Loucy (cell line): ENCODE measurements around the gene SUGP2.

ENCODE experiments used
- H2AFZ ChIP-seq: fragments of 200-600 bp; sonication (generic); 2 replicates; pipeline ENCODE4 v1.6.0; 2016; ENCODE audit warnings: antibody characterized with exemption, mild to moderate bottlenecking, low read length, moderate library complexity
- H3F3A ChIP-seq: fragments of 200-600 bp; 2 replicates; pipeline ENCODE4 v1.6.0; 2016; ENCODE audit warnings: antibody characterized with exemption, low read depth, mild to moderate bottlenecking
- H3K27me3 ChIP-seq: fragments of 200-600 bp; sonication (generic); 2 replicates; pipeline ENCODE4 v1.6.1; 2014; ENCODE audit warnings: low read length, mild to moderate bottlenecking; ENCODE audit not compliant: insufficient read depth, poor library complexity, severe bottlenecking
- H3K36me3 ChIP-seq: fragments of 200-600 bp; sonication (generic); 2 replicates; pipeline ENCODE4 v1.6.1; 2016; ENCODE audit warnings: low read length; ENCODE audit not compliant: insufficient read depth
- H3K4me1 ChIP-seq: fragments of 200-600 bp; sonication (generic); 2 replicates; pipeline ENCODE4 v1.5.1; 2014; ENCODE audit warnings: low read length, mild to moderate bottlenecking; ENCODE audit not compliant: insufficient read depth, poor library complexity, severe bottlenecking
- H3K4me2 ChIP-seq: fragments of 200-600 bp; sonication (generic); 2 replicates; pipeline ENCODE4 v1.6.0; 2014; ENCODE audit warnings: antibody characterized with exemption, low read length, low read depth, mild to moderate bottlenecking; ENCODE audit not compliant: poor library complexity, severe bottlenecking
- H3K4me3 ChIP-seq: fragments of 200-600 bp; sonication (generic); 2 replicates; pipeline ENCODE4 v1.5.1; 2014; ENCODE audit warnings: low read length, mild to moderate bottlenecking, mixed read lengths; ENCODE audit not compliant: poor library complexity, severe bottlenecking
- H3K79me2 ChIP-seq: fragments of 200-600 bp; sonication (generic); 2 replicates; pipeline ENCODE4 v1.6.1; 2014; ENCODE audit warnings: low read length; ENCODE audit not compliant: insufficient read depth
- H3K9ac ChIP-seq: fragments of 200-600 bp; sonication (generic); 2 replicates; pipeline ENCODE4 v1.6.0; 2014; ENCODE audit warnings: mild to moderate bottlenecking, low read depth, low read length, moderate library complexity; ENCODE audit not compliant: poor library complexity, severe bottlenecking
- H3K9me2 ChIP-seq: fragments of 200-600 bp; sonication (generic); replicated peaks from 2 replicates; pipeline ENCODE4 v1.6.1; 2016; ENCODE audit warnings: low read depth, low read length, mixed read lengths
- H3K9me3 ChIP-seq: fragments of 200-600 bp; sonication (generic); 2 replicates; pipeline ENCODE4 v1.6.1; 2014; ENCODE audit warnings: mild to moderate bottlenecking, antibody characterized with exemption, low read length, low read depth; ENCODE audit not compliant: insufficient read depth
- H4K20me1 ChIP-seq: fragments of 200-600 bp; sonication (generic); 2 replicates; pipeline ENCODE4 v1.6.0; 2014; ENCODE audit warnings: antibody characterized with exemption, low read length, mild to moderate bottlenecking; ENCODE audit not compliant: insufficient read depth, poor library complexity, severe bottlenecking
- EZH2phosphoT487 ChIP-seq: fragments of 200-600 bp; IDR thresholded peaks from 2 replicates; pipeline ENCODE4 v1.6.1; 2018; ENCODE audit warnings: antibody characterized with exemption, mild to moderate bottlenecking, moderate library complexity, borderline replicate concordance
- TF ChIP-seq, protein P1 (sequence below): fragments of 200-600 bp; sonication (generic); conservative IDR thresholded peaks from 2 replicates; pipeline ENCODE4 v1.5.1; 2014; ENCODE audit warnings: mild to moderate bottlenecking, antibody characterized with exemption, low read length

Gene SUGP2

DNA sequence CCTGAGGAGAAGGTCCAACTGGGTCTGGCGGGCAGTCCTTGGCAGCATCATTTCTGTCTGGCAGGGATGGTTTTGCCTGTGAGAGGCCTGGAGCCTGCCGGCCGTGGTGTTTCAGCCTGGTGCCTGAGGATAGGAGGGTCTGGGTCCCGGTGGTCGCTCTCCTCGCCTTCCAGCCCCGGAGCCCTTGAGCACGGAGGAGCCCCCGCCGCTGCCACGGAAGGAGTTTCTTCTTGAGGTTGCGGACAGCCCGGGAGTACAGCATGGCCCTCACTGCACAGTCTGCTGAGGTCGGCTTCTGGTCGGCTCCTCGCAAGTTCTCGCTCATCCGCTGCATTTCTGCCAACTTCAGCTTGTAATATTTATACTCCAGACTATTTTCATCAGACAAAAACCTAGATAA lies 23.4 kb downstream of the SUGP2 start:
- H3K27me3 ChIP-seq = no peaks in the 10 kb centered on the region
- H3F3A ChIP-seq = no peaks in the 10 kb centered on the region
- H3K79me2 ChIP-seq = peaks cover 18% of the 10 kb centered on the region; the same call in 1 of the 2 replicates
- TF ChIP-seq, protein P1, sequence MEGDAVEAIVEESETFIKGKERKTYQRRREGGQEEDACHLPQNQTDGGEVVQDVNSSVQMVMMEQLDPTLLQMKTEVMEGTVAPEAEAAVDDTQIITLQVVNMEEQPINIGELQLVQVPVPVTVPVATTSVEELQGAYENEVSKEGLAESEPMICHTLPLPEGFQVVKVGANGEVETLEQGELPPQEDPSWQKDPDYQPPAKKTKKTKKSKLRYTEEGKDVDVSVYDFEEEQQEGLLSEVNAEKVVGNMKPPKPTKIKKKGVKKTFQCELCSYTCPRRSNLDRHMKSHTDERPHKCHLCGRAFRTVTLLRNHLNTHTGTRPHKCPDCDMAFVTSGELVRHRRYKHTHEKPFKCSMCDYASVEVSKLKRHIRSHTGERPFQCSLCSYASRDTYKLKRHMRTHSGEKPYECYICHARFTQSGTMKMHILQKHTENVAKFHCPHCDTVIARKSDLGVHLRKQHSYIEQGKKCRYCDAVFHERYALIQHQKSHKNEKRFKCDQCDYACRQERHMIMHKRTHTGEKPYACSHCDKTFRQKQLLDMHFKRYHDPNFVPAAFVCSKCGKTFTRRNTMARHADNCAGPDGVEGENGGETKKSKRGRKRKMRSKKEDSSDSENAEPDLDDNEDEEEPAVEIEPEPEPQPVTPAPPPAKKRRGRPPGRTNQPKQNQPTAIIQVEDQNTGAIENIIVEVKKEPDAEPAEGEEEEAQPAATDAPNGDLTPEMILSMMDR = no peak
- no peak for TF ChIP-seq EZH2phosphoT487
- H4K20me1 ChIP-seq = peaks cover 14% of the 10 kb centered on the region
- H3K4me1 ChIP-seq = no peaks in the 10 kb centered on the region
- no peaks in the 10 kb centered on the region for H3K9me3 ChIP-seq
- no peaks in the 10 kb centered on the region for H3K9me2 ChIP-seq
- H3K36me3 ChIP-seq = peaks cover 90% of the 10 kb centered on the region; the same call in 1 of the 2 replicates
- no peak overlapping the region for H2AFZ ChIP-seq
- no peak overlapping the region for H3K4me2 ChIP-seq
- no peak overlapping the region for H3K4me3 ChIP-seq
- H3K9ac ChIP-seq = no peak overlapping the region

DNA sequence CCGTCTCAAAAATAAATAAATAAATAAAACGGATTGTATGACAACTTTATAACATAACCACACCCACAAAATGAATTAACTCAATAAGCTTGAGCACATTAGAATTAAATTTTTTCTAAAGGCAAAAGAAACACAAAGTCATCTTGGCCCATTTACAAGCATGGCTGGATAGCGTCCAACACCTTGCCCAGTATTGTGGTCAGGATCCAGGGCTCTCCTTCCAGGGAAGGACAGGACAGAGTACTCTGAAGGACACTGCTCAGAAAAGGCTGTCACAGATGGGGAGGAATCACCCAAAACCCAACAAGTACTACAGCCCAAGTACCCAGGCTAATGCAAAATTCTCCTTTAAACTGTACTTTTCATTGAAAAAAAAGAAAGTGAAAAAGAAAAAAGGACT lies 27.1 kb downstream of the SUGP2 start:
- Histone ChIP-seq H3K79me2 (no peaks in the 10 kb centered on the region), H3K36me3 (peaks cover 91% of the 10 kb centered on the region; the same call in 1 of the 2 replicates), H4K20me1 (peaks cover 6% of the 10 kb centered on the region), H3F3A (no peaks in the 10 kb centered on the region), H3K4me3 (no peak overlapping the region), H3K9me3 (no peaks in the 10 kb centered on the region), H3K9ac (no peak overlapping the region), H3K4me2 (no peak overlapping the region), H3K4me1 (no peaks in the 10 kb centered on the region), H3K27me3 (no peaks in the 10 kb centered on the region), H3K9me2 (no peaks in the 10 kb centered on the region), H2AFZ (no peak overlapping the region)
- no peak for TF ChIP-seq EZH2phosphoT487
- TF ChIP-seq, protein P1 = no peak

DNA sequence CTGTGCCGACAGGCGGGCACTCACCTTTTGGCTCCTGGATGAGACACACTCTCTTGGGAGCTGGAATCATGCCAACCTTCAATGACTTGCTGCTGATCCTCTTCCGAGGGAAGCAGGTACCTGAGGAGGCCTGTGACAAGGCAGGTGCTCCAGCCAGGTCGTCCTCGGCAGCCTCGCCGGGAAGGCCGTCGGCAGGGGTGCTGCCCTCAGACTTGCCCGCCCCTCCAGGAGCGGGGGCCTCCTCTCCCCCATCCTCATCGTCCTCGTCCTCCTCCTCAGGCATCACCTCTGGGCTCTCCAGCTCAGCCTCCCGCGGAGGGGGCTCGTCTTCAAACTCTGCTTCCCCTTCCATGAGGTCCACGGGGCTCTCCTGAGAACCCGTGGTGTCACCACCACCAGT lies 29.2 kb downstream of the SUGP2 start:
- no peak overlapping the region for H3K4me3 ChIP-seq
- H2AFZ ChIP-seq = no peak overlapping the region
- H3K79me2 ChIP-seq = no peaks in the 10 kb centered on the region
- H4K20me1 ChIP-seq = peaks cover 16% of the 10 kb centered on the region
- no peaks in the 10 kb centered on the region for H3K9me3 ChIP-seq
- no peaks in the 10 kb centered on the region for H3F3A ChIP-seq
- no peak overlapping the region for H3K4me2 ChIP-seq
- H3K9me2 ChIP-seq = no peaks in the 10 kb centered on the region
- no peaks in the 10 kb centered on the region for H3K27me3 ChIP-seq
- no peak for TF ChIP-seq EZH2phosphoT487
- TF ChIP-seq, protein P1 = no peak
- no peak overlapping the region for H3K9ac ChIP-seq
- H3K36me3 ChIP-seq = peaks cover 83% of the 10 kb centered on the region; the same call in 1 of the 2 replicates
- H3K4me1 ChIP-seq = peaks cover 10% of the 10 kb centered on the region
